CD4-positive, alpha-beta T cell treated with Interleukin-15 for 4 hours (primary cell): ENCODE data around the gene ANKRD37.

Experiments
- DNase-seq: peaks from one replicate; pipeline ENCODE4 v3.0.0-alpha.2; 2020; ENCODE audit warnings: low spot score

The ANKRD37 gene

DNA sequence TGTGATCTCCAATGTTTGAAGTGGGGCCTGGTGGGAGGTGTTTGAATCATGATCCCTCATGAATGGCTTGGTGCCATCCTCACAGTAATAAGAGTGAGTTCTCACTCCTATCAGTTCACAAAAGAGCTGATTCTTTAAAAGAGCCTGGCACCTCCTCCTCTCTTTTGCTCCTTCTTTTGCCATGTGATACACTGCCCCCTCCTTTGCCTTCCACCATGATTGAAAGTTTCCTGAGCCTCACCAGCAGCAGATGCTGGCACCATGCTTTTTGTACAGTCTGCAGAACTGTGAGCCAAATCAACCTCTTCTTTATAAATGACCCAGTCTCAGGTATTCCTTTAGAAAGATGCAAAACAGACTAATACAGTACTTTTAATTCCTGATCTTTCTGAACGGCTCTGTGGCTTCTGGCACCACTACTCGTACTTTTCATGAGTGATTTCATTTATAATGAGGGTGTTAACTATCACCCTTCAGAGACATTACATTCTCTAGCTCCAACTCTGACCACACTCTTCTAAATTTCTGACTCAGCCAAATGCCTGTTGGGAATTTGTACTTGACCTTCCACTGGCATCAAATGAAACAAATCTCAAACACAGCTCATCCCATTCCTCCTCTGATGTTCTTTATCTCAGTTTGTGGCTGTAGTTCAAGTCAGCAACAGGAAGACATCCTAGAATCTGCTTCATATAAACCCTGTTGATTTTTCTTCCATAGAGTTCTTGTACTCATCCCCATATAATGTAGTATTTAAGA lies 24.9 kb downstream of the ANKRD37 start:
- DNase-seq, result no peak

DNA sequence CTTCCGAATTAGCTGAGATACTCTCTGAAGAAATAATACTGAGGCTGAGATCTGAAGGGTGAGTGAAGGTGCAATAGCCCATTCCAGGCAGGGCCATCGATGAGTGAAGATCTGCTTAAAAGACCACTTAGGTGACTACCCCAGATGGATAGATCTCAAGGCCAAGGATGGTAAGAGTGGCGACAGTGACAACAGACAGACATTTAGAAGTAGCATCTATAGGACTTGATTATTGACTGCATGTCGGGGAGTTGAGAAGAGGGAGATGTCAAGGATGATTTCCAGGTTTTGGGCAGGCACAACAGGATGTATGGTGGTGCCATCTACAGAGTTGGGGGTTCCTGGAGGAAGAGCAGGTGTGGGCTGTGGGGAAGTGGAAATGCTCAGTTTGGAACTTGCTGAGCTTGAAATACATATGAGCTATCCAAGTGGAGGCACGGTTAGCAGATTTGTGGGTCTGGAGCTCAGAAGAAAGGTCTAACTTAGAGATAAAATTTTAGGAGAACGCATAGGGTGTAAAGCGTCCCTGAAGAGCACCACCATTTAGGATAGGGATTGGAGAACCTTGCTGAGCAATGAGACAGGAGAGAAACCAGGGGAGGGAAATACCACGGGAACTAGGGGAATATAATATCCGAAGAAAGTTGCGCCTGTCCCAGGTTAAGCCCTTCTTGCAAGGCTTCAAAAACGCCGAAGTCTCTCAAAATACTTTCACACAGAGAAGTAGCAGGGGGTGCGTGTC lies 28.4 kb downstream of the ANKRD37 start:
- peak; percentile 1 for DNase-seq

DNA sequence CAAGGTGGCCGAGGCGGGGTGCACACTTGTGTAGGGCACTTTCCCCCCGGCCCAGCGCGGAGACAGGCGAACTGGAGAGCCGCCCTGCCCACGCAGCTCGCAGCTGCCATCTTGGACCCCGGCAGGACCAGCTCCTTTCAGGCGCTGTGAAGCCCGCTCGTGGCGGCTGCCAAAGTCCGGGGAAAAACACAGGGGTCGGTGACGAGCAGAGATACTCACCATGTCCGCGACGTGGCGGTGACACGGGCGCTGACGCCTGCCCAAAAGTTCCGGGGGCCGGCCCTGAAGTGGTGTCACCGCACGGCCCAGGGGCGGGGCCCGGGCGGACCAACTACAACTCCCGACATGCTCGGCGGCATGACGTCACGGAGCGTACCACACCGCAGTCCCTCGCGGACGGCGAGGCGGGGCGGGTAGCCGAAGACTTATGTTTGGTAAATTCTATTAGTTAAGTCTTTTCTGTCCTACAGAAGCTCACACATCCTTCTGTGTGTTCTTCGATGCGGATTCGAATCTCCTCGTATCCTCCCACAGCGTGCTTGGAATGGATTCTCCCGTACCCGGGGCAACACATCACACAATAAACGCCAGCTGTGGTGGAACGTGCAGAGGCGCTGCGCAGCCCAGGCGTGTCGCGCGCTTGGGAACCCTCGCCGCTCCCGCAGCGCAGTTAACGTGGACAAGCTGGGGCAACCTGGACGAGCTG lies 29.2 kb downstream of the ANKRD37 start, which contains the start of gene UFSP2:
TSS of gene UFSP2 (minus strand) at position 318 of the 706 bp plus-strand sequence. CDS start at position 222, 96 bp downstream.
- DNase-seq, result peak; percentile 88

DNA sequence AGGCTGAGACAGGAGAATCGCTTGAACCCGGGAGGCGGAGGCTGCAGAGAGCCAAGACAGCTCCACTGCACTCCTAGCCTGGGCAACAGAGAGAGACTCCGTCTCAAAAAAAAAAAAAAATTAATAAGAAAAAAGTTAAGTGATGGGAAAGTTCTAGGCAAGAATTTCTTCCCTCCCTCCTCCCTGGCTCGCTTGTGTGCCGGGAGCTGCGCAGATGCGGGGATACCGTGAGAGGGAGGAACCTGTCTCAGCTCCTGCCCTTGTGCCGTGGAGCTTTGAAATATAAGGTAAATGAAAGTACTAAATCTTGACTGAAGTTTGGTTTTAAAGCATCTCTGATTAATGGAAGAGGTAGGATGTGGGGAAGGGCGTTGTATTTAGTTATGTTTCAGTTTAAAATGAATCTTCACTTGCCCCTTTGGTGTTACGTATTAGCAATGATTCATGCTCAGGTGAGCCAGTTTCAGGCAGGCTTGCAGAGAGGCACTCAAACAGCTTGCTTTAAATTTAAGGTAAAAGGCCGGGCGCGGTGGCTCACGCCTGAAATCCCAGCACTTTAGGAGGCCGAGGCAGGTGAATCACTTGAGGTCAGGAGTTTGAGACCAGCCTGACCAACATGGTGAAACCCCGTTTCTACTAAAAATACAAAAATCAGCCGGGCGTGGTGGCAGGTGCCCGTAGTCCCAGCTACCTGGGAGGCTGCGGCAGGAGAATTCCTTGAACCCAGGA lies 30.5 kb downstream of the ANKRD37 start:
- DNase-seq, result no peak

DNA sequence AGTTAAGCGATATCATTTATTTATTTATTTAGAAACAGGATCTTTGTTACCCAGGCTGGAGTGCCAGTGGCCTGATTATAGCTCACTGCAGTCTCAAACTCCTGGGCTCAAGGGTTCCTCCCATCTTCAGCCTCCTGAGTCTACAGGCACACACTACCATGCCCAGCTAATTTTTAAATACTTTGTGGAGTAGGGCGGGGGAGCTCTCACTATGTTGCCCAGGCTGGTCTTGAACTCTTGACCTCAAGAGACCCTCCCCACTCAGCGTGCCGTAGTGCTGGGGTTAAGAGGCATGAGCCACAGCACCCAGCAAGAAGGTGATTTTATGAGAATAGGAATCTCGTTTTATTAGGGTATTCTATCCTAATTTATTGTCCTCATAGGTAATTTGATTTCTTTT lies 33.0 kb downstream of the ANKRD37 start:
- DNase-seq, result no peak

- DNase-seq, result no peak
Observed at GRCh38 chr4:185435466-185435865, 38.8 kb downstream of the ANKRD37 start.

- DNase-seq, result no peak
Observed at GRCh38 chr4:185437809-185438208, 41.2 kb downstream of the ANKRD37 start.

DNA sequence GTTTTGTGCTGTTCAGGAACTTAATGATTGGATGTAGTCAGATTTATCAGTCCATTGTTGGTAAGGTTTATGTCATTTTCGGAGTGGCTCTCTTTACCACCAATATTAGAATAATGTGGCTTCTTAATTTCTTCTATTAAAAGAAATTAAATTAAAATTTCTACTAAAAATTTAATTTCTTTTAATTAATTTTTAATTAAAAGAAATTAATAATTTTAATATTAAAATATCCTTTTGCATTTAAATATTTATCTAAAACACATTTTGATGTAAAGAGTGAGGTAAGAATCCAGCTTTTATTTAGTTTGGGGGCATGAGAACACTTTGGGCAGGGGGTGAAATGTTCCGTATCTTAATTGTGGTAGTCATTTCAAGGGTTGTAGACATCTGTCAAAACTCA lies 44.8 kb downstream of the ANKRD37 start:
- DNase-seq, result no peak

DNA sequence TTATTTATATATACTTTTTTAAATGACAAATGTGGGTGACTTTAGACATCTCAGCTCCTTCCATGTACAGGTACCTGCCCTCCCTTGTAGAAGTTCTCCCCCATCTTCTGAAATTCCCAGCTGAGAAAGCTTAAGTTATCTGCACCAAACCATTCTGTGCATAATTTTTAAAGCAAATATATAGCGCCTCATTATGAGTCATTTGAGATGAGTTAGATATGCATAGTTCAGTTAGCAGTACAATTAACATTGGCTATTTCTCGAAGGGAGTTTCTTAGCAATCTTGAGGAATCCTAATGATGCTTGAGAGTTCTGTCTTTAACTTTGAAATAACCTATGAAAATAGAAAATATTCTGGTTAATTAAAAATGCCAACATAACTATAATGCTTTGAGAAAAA lies 48.6 kb downstream of the ANKRD37 start:
- DNase-seq, result no peak
